ENCODE measurements around the gene KRT85.

Gene KRT85

DNA sequence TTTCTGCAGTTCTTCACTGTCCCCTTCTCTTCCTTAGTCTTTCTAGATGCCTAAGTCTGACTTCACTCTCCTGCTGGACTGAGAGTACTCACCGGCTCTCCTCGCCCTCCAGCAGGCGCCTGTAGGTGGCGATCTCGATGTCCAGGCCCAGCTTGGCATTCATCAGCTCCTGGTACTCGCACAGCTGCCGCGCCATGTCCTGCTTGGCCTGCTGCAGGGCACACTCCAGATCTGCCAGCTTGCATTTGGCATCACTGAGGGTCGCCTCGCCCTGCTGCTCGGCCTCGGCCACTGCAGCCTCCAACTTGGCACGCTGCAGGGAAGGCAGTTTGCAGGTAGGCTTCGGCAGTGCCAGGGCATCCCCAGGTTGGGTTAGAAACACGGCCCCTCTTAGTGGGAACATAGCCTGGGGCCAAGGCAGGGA is 13.0 kb upstream of the KRT85 start:
- no peak for TF ChIP-seq REST (IDR thresholded peaks at IDR 0.05; ENCODE audit: insufficient read depth in 1 of 2, low read depth in 2 of 2, low read length in 2 of 2)
- TF ChIP-seq SIN3A (IDR thresholded peaks at IDR 0.05; ENCODE audit: borderline replicate concordance, insufficient read depth, low read length): no peak
- TF ChIP-seq POLR2AphosphoS5 (IDR thresholded peaks at IDR 0.05; ENCODE audit: low read depth, low read length): no peak
- no peak for TF ChIP-seq TAF1 (IDR thresholded peaks at IDR 0.05; ENCODE audit: borderline replicate concordance, insufficient read depth, low read length)
- TF ChIP-seq FOXP2 (optimal IDR thresholded peaks at IDR 0.05; ENCODE audit: borderline replicate concordance, extremely low read depth, extremely low read length, insufficient read depth): no peak

DNA sequence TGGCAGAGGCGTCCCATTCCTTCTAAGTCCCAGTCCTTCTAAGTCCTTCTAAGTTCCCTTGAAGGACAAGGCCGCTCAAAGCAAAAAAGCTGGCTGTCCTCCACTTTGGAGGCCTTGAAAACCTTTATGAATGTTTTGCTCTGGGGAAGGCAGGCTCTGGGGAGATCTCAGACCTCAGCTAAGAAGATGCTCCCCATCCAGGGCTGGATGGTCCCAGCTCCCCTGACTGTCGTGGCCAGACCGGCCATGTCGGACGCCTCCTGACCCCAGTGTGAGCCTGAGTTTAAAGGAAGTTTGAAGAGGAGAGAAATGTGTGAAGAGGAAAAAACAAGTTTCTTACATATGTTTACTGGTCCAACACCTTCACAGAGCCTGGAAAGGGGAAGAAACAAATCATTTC is 12.3 kb upstream of the KRT85 start:
- TF ChIP-seq POLR2AphosphoS5 (IDR thresholded peaks at IDR 0.05; ENCODE audit: low read depth, low read length) (no peak), REST (IDR thresholded peaks at IDR 0.05; ENCODE audit: insufficient read depth in 1 of 2, low read depth in 2 of 2, low read length in 2 of 2) (no peak), SIN3A (IDR thresholded peaks at IDR 0.05; ENCODE audit: borderline replicate concordance, insufficient read depth, low read length) (no peak)

GRCh38 chr12:52378091-52378490 is 10.8 kb upstream of the KRT85 start:
- no peak for TF ChIP-seq TAF1 (IDR thresholded peaks at IDR 0.05; ENCODE audit: borderline replicate concordance, insufficient read depth, low read length)
- TF ChIP-seq SIN3A (IDR thresholded peaks at IDR 0.05; ENCODE audit: borderline replicate concordance, insufficient read depth, low read length): no peak
- TF ChIP-seq POLR2AphosphoS5 (IDR thresholded peaks at IDR 0.05; ENCODE audit: low read depth, low read length): no peak
- no peak for TF ChIP-seq FOXP2 (optimal IDR thresholded peaks at IDR 0.05; ENCODE audit: borderline replicate concordance, extremely low read depth, extremely low read length, insufficient read depth)
- TF ChIP-seq REST (IDR thresholded peaks at IDR 0.05; ENCODE audit: insufficient read depth in 1 of 2, low read depth in 2 of 2, low read length in 2 of 2): no peak

GRCh38 chr12:52377266-52377665 is 10.0 kb upstream of the KRT85 start:
- no peak for TF ChIP-seq POLR2AphosphoS5 (IDR thresholded peaks at IDR 0.05; ENCODE audit: low read depth, low read length)

DNA sequence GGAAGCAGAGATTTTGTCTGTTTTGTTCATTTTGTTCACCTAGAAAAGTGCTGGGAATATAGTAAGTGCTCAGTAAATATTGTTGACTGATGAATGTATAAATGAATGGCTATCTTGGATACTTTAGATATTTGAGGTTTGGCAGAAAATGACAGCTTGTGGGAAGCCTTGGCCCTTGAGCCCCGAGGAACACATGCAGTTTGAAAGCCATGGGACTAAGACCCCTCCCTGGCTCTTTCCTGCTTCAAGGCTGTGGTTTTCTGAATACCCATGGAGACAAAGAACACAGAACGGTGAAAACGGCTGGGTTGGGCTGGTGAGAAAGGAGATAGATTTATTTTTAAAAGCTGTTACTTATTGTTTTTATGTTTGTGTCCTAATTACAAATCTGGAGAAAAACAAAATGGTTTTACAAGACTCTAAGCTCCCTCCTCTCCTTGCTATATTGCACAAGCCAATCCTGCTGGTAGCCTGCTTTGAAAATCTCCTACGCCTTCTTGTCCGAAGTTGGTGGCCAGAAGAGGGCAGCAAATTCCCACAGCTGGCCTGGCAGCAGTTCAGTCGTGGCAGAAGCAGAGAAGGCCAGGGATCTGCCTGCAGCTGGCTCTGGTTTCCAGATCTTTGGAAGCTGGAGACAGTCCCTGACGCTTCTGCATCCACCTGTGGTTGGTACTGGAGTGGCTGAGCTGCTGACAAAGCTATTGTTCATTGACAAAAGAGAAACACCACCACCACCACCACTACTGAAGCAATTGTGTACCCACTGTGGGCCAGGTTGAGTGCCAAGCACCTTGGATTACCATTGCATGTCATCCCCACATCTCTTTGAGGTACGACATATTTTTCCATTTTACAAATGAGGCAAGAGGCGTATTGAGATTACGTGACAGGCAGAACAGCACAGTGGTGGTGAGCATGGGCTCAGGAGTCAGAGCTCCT is 5.2 kb upstream of the KRT85 start:
- TF ChIP-seq TAF1 (IDR thresholded peaks at IDR 0.05; ENCODE audit: borderline replicate concordance, insufficient read depth, low read length): no peak
- TF ChIP-seq SIN3A (IDR thresholded peaks at IDR 0.05; ENCODE audit: borderline replicate concordance, insufficient read depth, low read length): no peak
- TF ChIP-seq REST (IDR thresholded peaks at IDR 0.05; ENCODE audit: insufficient read depth in 1 of 2, low read depth in 2 of 2, low read length in 2 of 2): no peak
- TF ChIP-seq FOXP2 (optimal IDR thresholded peaks at IDR 0.05; ENCODE audit: borderline replicate concordance, extremely low read depth, extremely low read length, insufficient read depth): no peak
- TF ChIP-seq POLR2AphosphoS5 (IDR thresholded peaks at IDR 0.05; ENCODE audit: low read depth, low read length): no peak
